ENCODE data around the gene MUC2. TPM values are rescaled to one million over a fixed set of nuclear protein-coding genes. Genes with fewer than 3 reads are reported as not detected.

The MUC2 gene
- total and polyA plus RNA-seq, 10 of the 15 experiments (the other 5 are each of a cell fraction or from before 2014, with no cell fraction given), result 0.23 TPM; not detected in 9

DNA sequence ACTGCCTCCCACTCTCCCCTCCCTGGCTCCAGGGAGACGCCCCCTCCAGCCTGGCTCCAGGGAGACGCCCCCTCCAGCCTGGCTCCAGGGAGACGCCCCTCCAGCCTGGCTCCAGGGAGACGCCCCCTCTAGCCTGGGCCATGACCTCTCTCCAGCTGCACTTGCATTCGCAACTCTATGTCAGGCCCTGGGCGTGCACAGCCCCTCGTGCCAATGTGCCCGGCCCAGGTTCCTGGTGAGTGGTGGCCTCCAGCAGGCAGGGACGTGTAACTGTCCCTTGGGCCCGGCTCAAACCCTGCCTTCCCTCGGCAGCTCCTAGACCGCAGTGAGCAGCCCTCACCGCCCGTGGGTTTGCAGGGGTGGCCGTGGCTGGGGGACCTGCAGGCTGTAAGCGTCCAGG, 45.0 kb upstream of the MUC2 start:
- Histone ChIP-seq H2AFZ (ENCODE audit: control insufficient read depth, low read depth, low read length) (no peak overlapping the region), H3K27me3 (replicated peaks in 1 of 2; ENCODE audit: control insufficient read depth in 2 of 2, insufficient read depth in 2 of 2, low read length in 1 of 2) (no peaks in the 10 kb centered on the region), H3K4me2 (ENCODE audit: control insufficient read depth, insufficient read depth) (no peak overlapping the region), H3K36me3 (ENCODE audit: control insufficient read depth in 2 of 2, insufficient read depth in 2 of 2, low read length in 1 of 2) (no peaks in the 10 kb centered on the region), H3K9me3 (replicated peaks; ENCODE audit: control insufficient read depth, insufficient read depth, low read length) (no peaks in the 10 kb centered on the region), H3K27ac (ENCODE audit: control insufficient read depth, insufficient read depth) (no peak overlapping the region), H4K20me1 (ENCODE audit: control insufficient read depth, insufficient read depth) (no peaks in the 10 kb centered on the region), H3K9ac (ENCODE audit: control insufficient read depth, insufficient read depth, low read length) (no peak overlapping the region), H3K4me3 (no peak overlapping the region), H3K79me2 (ENCODE audit: control insufficient read depth, insufficient read depth, low read length) (no peaks in the 10 kb centered on the region), H3K4me1 (ENCODE audit: control insufficient read depth, insufficient read depth, low read length) (no peaks in the 10 kb centered on the region)
- intact Hi-C loops (cut with micrococcal nuclease; ENCODE audit: unreplicated experiment) (no loop called here), in situ Hi-C loops (cut with MboI) (no loop called here)
- FAIRE-seq (no peak), DNase-seq (ENCODE audit: low read depth, low spot score) (no peak), ATAC-seq (no peak; the same call in 2 of the 3 replicates)
- 17% methylated on average over 14 of the region's 16 CpGs for WGBS (ENCODE audit: insufficient coverage, insufficient replicate concordance, low lambda C conversion rate, missing lambda C conversion rate)
- ChIA-PET CTCF (no interaction called here), RAD21 (ENCODE audit: unreplicated experiment) (no interaction called here), SMC1A (ENCODE audit: uncharacterized antibody, unreplicated experiment) (no interaction called here), POLR2A (no interaction called here)
- BruUV-seq (replicated peaks), result no TSS peak
- TF ChIP-seq, protein P1, sequence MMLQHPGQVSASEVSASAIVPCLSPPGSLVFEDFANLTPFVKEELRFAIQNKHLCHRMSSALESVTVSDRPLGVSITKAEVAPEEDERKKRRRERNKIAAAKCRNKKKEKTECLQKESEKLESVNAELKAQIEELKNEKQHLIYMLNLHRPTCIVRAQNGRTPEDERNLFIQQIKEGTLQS (IDR thresholded peaks at IDR 0.05; ENCODE audit: borderline replicate concordance, extremely low read depth, low read depth, low read length), result no peak
- TF ChIP-seq, protein P2, sequence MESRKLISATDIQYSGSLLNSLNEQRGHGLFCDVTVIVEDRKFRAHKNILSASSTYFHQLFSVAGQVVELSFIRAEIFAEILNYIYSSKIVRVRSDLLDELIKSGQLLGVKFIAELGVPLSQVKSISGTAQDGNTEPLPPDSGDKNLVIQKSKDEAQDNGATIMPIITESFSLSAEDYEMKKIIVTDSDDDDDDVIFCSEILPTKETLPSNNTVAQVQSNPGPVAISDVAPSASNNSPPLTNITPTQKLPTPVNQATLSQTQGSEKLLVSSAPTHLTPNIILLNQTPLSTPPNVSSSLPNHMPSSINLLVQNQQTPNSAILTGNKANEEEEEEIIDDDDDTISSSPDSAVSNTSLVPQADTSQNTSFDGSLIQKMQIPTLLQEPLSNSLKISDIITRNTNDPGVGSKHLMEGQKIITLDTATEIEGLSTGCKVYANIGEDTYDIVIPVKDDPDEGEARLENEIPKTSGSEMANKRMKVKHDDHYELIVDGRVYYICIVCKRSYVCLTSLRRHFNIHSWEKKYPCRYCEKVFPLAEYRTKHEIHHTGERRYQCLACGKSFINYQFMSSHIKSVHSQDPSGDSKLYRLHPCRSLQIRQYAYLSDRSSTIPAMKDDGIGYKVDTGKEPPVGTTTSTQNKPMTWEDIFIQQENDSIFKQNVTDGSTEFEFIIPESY (IDR thresholded peaks at IDR 0.05), result no peak
- TF ChIP-seq, protein P3, sequence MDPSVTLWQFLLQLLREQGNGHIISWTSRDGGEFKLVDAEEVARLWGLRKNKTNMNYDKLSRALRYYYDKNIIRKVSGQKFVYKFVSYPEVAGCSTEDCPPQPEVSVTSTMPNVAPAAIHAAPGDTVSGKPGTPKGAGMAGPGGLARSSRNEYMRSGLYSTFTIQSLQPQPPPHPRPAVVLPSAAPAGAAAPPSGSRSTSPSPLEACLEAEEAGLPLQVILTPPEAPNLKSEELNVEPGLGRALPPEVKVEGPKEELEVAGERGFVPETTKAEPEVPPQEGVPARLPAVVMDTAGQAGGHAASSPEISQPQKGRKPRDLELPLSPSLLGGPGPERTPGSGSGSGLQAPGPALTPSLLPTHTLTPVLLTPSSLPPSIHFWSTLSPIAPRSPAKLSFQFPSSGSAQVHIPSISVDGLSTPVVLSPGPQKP (IDR thresholded peaks at IDR 0.05; ENCODE audit: low read depth, low read length), result no peak
- no peak for TF ChIP-seq CBFB (IDR thresholded peaks at IDR 0.05; ENCODE audit: low read depth)
- TF ChIP-seq MYC (IDR thresholded peaks at IDR 0.05; ENCODE audit: insufficient read depth, insufficient read length, insufficient replicate concordance, low read length, severe bottlenecking), result no peak
- no peak for TF ChIP-seq CBX3 (IDR thresholded peaks at IDR 0.05; ENCODE audit: borderline replicate concordance, low read depth)
- TF ChIP-seq, protein P4, sequence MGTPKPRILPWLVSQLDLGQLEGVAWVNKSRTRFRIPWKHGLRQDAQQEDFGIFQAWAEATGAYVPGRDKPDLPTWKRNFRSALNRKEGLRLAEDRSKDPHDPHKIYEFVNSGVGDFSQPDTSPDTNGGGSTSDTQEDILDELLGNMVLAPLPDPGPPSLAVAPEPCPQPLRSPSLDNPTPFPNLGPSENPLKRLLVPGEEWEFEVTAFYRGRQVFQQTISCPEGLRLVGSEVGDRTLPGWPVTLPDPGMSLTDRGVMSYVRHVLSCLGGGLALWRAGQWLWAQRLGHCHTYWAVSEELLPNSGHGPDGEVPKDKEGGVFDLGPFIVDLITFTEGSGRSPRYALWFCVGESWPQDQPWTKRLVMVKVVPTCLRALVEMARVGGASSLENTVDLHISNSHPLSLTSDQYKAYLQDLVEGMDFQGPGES (IDR thresholded peaks at IDR 0.05), result no peak
- TF ChIP-seq, protein P5, sequence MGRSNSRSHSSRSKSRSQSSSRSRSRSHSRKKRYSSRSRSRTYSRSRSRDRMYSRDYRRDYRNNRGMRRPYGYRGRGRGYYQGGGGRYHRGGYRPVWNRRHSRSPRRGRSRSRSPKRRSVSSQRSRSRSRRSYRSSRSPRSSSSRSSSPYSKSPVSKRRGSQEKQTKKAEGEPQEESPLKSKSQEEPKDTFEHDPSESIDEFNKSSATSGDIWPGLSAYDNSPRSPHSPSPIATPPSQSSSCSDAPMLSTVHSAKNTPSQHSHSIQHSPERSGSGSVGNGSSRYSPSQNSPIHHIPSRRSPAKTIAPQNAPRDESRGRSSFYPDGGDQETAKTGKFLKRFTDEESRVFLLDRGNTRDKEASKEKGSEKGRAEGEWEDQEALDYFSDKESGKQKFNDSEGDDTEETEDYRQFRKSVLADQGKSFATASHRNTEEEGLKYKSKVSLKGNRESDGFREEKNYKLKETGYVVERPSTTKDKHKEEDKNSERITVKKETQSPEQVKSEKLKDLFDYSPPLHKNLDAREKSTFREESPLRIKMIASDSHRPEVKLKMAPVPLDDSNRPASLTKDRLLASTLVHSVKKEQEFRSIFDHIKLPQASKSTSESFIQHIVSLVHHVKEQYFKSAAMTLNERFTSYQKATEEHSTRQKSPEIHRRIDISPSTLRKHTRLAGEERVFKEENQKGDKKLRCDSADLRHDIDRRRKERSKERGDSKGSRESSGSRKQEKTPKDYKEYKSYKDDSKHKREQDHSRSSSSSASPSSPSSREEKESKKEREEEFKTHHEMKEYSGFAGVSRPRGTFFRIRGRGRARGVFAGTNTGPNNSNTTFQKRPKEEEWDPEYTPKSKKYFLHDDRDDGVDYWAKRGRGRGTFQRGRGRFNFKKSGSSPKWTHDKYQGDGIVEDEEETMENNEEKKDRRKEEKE (IDR thresholded peaks at IDR 0.05), result no peak
- no peak for TF ChIP-seq POLR2AphosphoS5 (IDR thresholded peaks at IDR 0.05; ENCODE audit: low read length)
- TF ChIP-seq RUNX3 (IDR thresholded peaks at IDR 0.05; ENCODE audit: low read length), result no peak
- no peak for TF ChIP-seq SMC3 (IDR thresholded peaks at IDR 0.05; ENCODE audit: borderline replicate concordance, low read length)
- no peak for TF ChIP-seq ATF7 (IDR thresholded peaks at IDR 0.05; ENCODE audit: low read depth)
- TF ChIP-seq PAX5 (IDR thresholded peaks at IDR 0.05; ENCODE audit: borderline replicate concordance, low read depth, low read length), result no peak
